ENCODE data around the gene AAMP. TPM values are rescaled to one million over a fixed set of nuclear protein-coding genes. Genes with fewer than 3 reads are reported as not detected.

Gene AAMP
- polyA plus RNA-seq, 3 donors: 64.6 to 142 (median 105) TPM

DNA sequence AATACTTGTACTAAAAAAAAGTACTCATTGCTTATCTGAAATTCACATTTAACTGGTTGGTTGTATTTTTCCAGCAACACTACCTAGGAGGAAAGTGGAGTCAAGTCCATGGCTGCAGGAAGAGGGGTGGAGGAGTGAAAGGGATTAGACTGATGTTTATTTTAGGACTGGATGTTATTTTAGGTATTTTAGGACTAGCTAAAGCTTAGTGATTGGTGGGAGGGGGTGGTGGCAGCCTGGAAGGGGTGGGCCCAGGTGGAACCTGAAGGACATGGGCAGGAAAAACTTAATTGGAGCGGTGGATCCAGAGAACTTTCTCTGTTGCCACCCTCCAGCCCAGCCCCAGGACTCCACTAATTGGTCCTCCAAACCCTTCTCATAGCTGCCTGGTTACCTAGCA is 26.3 kb upstream of the AAMP start:
- 88 to 100% (median 93%) methylated on average over 1 of the region's 1 CpG for WGBS, 3 donors
- H3K27ac ChIP-seq (ENCODE audit: low read depth, low read length): no peak overlapping the region

DNA sequence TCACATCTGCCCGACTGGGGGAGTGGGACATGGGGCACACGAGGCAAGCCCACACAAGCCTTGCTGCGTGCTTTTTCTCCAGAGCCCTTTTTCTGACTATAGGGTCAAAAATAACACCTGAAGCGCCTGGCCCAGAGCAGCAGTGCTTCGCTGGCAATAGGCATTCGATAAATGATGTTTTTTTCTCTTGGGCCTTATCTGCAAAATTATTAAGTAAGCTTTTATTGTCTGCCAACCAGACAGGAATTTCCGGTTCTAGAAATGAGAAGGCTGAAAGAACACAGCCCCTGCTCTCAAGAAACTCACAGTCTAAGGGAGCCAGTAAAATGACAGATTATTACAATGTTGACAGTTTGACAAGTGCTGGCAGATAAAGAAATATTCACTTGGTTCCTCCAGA is 25.1 kb upstream of the AAMP start:
- no peak overlapping the region for H3K27ac ChIP-seq (ENCODE audit: low read depth, low read length)
- WGBS, 3 donors: 31 to 68% (median 64%) methylated on average over 7 of the region's 7 CpGs

DNA sequence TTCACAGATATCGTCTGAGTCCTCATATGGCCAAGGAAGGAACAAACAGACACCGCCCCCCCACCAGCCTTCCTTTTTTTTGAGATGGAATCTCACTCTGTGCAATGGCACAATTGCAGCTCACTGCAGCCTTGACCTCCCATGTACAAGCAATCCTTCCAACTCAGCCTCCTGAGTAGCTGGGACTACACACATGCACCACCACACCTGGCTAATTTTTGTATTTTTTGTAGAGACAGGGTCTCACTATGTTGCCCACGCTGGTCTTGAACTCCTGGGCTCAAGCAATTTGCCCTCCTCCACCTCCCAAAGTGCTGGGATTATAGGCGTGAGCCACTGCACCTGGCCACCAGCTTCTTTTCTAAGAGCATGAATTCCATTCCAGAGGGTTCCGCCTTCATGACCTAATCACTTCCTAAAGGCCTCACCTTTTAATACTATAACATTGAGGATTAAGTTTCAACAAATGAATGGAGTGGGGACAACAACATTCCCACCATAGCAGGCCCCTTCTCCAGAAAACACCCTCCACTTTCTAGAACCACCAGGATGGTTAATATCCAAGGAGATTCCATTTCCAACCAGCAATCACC is 24.6 kb upstream of the AAMP start:
- H3K27ac ChIP-seq (ENCODE audit: low read depth, low read length): no peak overlapping the region
- WGBS, 3 donors: 44 to 81% (median 79%) methylated on average over 5 of the region's 5 CpGs

DNA sequence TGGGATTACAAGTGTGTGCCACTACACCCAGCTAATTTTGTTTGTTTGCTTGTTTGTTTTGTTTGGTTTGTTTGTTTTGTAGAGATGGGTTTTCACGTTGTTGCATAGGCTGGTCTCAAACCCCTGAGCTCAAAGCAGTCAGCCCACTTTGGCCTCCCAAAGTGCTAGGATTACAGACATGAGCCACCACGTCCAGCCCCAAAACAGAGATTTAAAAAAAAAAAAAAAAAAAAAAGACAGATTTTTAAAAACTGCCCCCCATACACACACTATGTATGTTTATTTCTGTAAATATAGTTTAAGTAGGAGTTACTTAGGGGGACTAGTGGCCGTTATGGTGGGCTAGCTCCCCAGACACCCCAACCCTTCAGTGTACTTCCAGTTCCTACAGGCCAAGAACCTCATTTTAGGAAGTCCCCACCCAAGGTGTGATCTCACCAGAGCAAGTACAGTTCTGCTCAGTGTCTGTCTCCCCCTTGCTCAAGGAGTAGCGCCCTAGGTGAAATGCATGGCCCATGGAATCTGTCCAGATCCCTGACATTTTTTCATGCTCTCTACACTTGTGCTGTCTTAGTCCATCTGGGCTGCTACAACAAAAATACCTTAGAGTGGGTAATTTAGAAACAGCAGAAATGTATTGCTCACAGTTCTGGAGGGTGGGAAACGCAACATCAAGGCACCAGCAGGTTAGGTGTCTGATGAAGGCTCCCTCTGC is 23.9 kb upstream of the AAMP start:
- no peak overlapping the region for H3K27ac ChIP-seq (ENCODE audit: low read depth, low read length)
- WGBS, 3 donors: 42 to 69% (median 63%) methylated on average over 5 of the region's 5 CpGs

DNA sequence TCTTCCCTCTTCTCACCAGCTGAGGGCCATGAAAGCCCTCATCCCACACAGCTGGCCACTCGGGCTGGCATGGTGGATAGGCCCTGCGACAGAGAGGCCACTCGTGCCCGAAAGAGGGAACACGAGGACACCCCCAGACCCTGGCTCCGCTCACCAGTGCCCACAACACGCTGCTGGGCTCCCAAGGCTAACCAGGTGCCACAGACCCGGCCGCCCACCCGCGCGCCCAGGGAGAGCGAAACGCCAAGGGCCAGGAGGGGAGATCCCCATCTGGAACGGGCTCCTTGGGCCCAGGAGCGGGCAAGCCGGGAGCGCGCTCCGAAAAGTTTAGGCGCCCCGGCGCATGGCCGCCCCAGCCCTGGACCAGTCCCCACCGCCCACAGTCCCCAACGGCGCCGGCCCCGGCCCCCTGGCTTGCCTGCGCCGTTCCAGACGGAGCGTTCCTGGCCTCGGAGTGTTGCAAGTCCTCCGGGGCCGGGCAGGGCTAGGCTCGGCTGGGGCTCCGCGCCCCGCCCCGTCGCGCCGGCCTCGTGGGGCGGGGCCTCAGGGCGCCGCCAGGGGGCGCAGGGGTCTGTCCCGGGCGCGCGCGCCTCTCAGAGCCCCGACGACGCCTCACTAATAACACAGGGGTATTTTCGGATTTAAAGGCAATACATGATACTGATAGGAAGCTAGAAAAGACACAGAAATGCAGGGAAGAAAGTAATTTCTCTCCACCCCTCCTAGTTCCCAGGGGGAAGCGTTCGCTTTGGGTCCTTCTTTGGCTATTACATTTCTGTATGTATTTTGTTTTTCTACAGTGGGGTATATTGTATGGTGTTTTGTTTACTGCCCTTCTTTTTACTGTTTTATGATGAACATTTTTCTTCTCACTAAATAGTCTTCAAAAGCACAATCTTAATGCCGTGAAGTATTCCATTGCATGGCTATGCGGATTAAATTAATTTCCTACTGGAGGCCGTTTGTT is 22.4 kb upstream of the AAMP start, which contains the start of gene TMBIM1:
Gene TMBIM1, minus strand, starts transcription at position 456 of the 967 bp plus-strand sequence. CDS start 10,362 bp downstream, outside the sequence.
- WGBS, 3 donors: 4 to 5% (median 5%) methylated on average over 57 to 63 of the region's 63 CpGs

DNA sequence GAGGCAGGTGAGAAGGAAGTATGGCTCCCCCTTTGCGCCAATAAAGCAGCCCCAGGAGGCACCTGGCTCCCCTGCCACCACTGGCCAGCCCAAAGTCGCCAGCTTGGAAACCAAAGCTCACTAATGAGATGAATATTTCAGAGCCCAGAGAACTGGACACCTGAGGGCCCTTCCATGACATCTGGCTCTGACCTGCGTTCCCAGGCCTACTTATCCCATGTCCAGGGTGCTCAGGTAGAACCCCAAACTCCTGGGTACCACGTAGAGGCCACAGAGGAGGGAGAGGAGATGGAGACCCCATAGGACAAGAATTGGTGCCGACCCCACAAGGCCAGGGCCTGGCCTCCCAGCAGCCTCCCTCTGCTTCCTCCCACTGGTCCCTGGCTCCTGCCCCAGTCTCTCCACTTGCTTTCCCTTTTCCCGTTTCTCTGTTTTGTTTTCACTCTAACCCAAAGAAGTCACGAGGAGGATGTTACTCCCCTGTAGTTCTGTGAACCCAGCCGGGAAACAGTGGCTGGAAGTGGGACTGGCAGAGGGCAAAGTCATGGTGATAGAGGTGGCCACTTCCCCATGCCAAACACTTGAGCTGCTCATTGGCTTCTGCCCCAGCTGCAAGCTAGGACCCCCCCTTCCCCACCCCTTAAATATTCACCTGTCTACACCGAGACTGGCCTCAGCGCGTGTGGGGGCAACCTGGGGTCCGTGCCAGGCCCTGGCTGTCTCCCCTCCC is 21.5 kb upstream of the AAMP start:
- 9 to 28% (median 18%) methylated on average over 11 to 12 of the region's 12 CpGs for WGBS, 3 donors
- peak overlapping the region; percentile 92 for H3K27ac ChIP-seq (ENCODE audit: low read depth, low read length)

More for the DNA sequence above, 22.4 kb upstream of the AAMP start, which contains the start of gene TMBIM1:
- H3K27ac ChIP-seq (ENCODE audit: low read depth, low read length): peak within 1 kb of the TSS; percentile 92

DNA sequence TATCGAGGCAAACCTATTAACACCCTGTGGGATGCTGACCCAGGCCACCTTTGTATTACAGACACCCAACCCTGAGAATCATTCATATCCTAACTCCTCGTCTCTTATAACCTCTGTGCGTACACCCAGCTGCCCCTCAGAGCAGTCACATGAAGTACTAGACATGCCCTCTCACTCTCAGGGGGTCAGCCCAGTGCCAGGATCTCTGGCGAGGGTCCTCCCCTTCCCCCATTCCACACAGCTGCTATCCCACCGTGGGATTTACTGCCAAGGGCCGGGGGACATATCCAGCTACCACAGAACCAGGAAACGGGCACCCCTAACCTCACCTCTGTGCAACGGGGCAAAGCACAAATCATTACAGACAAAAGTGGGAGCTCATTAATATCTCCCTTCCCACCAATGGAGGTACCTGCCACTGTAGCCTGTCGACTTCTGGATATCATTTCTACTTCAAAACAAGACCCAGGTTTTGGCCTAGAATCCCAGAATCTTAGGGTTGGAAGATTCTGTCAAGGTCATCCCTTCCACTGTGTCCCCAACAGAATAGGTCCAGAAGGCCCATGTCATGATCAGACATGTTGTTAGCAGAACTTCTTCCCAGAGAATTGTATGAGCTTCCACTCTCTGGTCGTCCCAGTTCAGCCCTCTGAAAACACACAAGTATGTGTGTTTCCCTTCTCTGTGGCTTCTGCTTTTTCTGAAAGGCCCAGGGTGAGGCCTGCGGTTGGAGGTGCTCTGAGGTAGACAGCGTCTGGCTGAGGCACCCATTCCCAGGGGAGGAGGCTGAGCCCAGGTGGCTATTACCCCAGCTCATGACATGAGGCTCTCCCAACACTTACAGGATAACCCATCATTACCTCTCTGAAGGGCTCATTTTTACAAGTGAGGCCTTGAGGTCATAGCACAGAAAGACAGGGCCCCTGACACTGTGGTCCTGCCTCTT is 20.7 kb upstream of the AAMP start:
- 13 to 40% (median 35%) methylated on average over 12 of the region's 12 CpGs for WGBS, 3 donors
- peak overlapping the region; percentile 92 for H3K27ac ChIP-seq (ENCODE audit: low read depth, low read length)

DNA sequence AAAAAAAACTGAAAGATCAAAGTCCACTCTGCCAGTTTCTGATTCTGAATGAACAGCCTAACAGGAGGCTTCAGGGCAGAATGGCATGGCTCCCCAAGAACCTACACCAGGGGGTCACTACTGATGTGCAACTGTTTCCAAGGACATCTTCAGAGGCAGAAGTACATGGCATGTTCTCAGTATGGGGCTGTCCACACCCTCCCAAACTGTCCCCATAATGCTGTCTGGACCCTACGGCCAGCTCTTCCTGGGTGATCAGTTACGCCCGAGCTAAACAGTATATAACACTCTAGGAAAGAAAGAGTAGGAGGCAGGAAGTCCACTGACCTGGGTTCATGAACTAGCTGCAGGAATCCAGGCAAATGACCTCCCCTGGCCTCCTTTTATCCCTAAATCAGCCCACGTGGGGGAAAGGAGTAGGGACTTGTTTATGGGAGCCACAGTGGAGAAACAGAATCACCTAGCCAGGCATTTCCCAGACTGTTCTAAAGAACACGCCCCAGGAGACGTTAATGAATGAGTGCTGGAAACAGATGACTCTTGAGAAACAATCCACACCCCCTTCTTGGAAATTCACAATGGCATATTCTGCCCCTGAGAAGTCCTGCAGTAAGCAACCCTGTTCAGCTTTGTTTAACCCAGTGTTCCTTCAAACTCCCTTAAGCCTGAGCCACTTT is 19.8 kb upstream of the AAMP start:
- peak overlapping the region; percentile 92 for H3K27ac ChIP-seq (ENCODE audit: low read depth, low read length)
- WGBS, 3 donors: 6 to 33% (median 19%) methylated on average over 6 of the region's 6 CpGs

DNA sequence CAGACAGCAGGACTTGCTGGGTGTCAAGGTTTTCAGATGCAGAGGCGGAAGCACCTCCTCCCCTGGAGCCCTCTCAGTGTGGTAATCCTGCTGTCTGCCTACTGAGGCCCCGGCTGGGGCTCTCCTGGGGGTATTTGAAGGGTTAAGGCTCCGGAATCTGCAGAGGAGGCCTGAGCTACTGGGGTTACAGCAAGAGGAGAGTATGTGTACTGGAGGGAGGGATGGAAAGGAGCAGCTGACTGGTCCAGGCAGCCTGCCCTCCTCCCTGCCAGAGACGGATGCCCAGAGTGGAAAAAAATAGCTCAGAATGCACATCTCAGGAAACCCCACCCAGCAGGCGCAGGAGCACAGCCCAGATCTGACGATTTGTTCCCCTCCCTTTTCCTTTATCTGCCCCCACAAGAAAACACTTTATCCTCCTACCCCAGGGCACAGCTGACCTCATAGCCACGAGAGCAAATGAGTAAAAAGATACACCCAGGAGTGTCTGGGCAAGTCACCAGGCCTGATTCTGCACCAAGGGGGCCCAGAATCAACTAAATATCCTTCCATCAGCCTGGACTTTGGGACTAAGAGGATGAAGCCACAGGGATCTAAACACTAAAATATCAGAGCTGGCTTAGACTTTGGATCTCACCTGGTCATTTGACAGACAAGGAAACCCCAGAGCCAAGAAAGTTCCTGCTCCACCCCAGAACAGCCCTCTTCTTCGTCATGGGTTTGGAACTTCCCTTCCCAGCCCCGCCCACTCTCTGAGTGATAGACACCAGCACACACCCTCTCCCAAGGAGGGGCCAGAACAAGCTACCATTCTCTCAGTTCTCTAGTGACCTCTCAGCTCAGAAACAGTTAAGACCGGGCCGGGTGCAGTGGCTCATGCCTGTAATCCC is 16.9 kb upstream of the AAMP start:
- H3K27ac ChIP-seq (ENCODE audit: low read depth, low read length): peak overlapping the region; percentile 75
- 3 to 6% (median 3%) methylated on average over 10 to 11 of the region's 11 CpGs for WGBS, 3 donors

DNA sequence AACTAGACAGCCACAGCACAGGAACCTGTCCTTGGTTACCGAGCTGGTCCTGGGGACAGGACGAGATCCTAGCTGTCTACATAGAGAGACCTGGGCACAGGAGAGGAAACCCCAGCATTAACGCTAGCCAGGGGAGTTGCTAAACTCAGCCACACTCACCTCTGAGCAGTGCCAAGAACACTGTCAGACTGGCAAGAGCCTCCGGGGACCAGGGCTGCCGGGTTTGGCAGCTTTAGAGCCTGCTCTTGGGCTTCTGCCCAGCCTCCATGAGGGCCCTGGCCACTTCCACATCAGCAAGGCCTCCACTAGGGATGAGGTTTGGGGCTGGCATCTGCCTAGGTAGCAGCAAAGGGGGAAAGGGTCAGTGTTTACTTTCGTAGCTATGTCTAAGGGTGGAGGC is 15.7 kb upstream of the AAMP start:
- 16 to 38% (median 28%) methylated on average over 6 of the region's 6 CpGs for WGBS, 3 donors
- H3K27ac ChIP-seq (ENCODE audit: low read depth, low read length): peak overlapping the region; percentile 32

DNA sequence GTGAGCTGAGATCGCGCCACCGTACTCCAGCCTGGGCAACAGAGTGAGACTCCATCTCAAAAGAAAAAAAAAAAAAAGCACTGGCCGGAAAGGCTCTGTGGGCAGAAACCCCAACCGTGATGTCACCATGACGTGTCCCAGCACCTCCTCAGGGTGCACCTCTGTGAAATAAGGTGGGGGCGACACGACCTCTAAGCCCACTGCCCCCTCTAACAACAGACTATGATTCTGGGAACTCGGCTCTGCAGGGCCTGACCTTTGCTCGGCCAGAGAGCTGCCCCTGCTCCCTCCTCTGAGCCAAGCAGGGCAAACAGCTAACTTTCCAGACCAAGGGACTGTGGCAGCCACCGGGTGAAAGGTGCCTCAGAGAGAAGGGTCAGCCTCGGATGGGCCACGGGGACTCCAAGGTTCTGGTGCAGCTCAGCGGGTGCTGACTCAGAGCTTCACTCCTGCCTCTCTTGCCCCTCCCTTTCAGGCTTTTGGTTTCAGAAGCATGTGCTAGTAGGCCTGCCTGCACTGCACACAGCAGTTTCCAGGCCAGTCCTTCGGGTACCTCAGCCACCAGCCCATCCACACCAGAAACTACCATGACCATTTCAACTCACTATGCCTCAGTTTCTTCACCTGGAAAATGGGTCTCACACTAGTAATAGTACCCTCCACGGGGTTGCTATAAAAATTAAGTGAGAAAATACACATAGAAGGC is 14.3 kb upstream of the AAMP start:
- H3K27ac ChIP-seq (ENCODE audit: low read depth, low read length): no peak overlapping the region
- 37 to 59% (median 53%) methylated on average over 16 of the region's 16 CpGs for WGBS, 3 donors

DNA sequence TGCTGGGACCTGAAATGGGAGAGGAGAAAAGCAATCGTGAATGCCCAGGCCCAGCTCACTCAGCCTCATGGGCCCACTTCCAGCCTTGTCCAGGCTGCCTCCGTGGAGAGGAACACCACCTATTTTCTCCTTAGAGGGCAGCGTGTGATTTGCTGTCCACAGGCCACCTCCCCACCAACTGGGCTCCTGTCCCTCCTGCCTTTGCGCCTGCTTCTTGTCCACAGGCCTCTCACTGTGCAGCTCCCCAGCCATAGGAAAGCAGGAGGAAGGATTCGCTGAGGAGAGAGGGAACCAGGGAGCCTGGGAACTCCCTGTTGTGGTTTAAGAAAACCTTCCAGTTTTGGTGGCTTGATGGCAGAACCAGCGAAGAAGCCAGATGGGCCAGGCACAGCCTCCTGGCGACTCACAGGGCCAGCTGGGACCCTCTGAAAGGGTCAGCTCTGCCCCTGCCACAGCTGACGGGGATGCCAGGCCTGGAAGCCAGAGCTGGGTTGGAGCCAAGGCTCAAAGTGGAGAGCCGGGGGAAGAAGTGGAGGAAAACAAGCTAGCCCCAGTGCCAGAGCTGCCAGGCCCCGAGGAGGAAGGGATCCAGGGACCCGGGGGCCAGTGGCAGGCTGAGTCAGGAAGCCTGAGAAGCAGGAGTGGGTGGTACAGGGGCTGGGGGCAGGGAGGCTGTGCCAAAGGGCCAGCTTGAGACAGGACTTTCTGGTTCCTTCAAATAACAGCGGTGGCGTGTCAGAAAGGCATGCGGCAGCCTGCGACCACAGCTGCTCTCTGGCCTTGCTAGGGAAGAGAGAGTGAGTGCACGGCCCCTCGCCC is 12.4 kb upstream of the AAMP start:
- 36 to 69% (median 69%) methylated on average over 17 of the region's 17 CpGs for WGBS, 3 donors
- H3K27ac ChIP-seq (ENCODE audit: low read depth, low read length): peak overlapping the region; percentile 24

DNA sequence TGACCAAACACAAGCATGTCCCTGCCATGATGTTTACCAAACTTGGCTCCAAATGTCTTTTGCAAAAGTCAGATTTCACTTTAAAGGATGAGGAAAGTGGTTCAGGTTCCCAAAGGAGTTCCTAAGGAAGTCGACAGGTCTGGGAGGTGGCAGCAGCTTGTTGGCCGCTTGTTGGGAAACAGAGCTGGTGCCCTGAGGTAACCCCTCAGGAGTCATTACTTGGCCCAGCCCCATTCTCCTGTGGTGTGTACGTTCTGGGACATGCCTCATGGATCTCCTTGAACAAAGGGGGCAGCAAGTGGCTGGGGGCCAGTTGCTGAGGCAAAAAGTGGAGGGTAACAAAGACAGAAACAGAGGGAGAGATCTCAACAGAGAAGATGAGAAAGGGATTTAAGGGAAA is 11.5 kb upstream of the AAMP start:
- no peak overlapping the region for H3K27ac ChIP-seq (ENCODE audit: low read depth, low read length)
- 18 to 60% (median 49%) methylated on average over 3 of the region's 3 CpGs for WGBS, 3 donors

DNA sequence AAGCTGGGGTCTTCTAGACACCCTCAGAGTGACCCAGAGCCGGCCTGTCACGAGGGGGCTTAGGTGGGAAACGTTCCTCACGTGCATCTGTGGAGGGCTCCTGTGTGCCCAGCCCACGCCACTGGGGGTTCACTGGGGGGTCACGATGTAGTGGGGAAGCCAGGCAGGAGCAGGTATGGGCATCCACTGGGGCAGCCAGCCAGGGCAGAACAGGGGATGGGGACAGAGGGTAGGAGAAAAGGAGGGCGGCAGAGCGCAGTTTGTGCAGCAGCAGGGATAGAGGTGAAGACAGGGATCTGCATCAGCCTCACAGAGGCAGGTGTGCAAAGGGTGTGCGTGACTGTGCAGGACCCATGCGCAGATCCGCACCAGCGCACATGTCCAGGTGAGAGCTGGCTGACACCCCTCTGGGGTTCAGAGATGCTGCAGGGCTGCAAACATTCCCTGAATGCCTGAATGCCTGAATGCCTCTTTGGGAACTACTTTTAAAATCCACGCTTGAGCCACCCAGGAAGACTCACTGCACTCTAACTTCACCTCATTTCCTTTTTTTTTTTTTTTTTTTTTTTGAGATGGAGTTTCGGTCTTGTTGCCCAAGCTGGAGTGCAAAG is 10.4 kb upstream of the AAMP start:
- no peak overlapping the region for H3K27ac ChIP-seq (ENCODE audit: low read depth, low read length)
- 91 to 92% (median 92%) methylated on average over 14 of the region's 14 CpGs for WGBS, 3 donors
